Right lobe of liver (tissue), 4 donors: Measurements from ENCODE around the gene SURF1.

Source experiments
- POLR2A ChIP-seq: fragments of 450-650 bp; IDR thresholded peaks from one replicate; pipeline ENCODE4 v1.6.1; 2017; ENCODE audit warnings: antibody characterized with exemption, mild to moderate bottlenecking
- TF ChIP-seq, protein P1 (sequence below), 4 donors: fragments of 200-600 bp in 3 of 4; fragments of 450-650 bp in 1 of 4; IDR thresholded peaks; one replicate each; pipeline versions ENCODE4 v1.5.1 to v1.8.0; 2016 to 2022; ENCODE audit warnings: antibody characterized with exemption in 4 of 4, mild to moderate bottlenecking in 2 of 4
- donor health status: DM: no; HTN: no; CAD: no.
- donor health status: DM: no; HTN: no; CAD: no.
- donor health status: DM: no; HTN: yes; CAD: no.

DNA sequence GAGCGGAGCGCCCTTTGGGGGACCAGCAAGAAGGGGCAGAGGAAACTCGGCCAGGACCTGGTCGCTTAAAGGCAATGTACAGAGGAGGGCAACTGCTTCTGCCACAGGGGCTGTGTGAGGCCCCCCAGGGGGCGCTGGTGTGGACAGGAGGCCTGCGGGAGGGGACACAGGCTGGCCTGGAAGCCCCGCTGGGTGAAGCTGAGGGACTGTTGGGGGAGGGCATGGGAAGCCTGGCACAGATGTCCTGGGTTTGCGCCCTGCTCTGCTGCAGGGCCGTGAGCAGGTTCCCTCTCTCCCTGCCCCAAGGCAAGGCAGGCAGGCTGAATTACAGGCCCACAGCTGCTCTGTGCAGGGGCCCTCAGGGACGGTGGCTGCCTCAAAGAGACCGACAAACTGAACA lies 13.7 kb downstream of the SURF1 start:
- no peak for TF ChIP-seq POLR2A
- TF ChIP-seq, protein P1, sequence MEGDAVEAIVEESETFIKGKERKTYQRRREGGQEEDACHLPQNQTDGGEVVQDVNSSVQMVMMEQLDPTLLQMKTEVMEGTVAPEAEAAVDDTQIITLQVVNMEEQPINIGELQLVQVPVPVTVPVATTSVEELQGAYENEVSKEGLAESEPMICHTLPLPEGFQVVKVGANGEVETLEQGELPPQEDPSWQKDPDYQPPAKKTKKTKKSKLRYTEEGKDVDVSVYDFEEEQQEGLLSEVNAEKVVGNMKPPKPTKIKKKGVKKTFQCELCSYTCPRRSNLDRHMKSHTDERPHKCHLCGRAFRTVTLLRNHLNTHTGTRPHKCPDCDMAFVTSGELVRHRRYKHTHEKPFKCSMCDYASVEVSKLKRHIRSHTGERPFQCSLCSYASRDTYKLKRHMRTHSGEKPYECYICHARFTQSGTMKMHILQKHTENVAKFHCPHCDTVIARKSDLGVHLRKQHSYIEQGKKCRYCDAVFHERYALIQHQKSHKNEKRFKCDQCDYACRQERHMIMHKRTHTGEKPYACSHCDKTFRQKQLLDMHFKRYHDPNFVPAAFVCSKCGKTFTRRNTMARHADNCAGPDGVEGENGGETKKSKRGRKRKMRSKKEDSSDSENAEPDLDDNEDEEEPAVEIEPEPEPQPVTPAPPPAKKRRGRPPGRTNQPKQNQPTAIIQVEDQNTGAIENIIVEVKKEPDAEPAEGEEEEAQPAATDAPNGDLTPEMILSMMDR (IDR thresholded peaks at IDR 0.05): no peak
